Caki2 (cell line): Measurements from ENCODE around the gene EDDM13. TPM values are rescaled to one million over a fixed set of nuclear protein-coding genes. Genes with fewer than 3 reads are reported as not detected.
"Not testable (repeated sequence)": the region's sequence is repeated elsewhere in the genome, so short reads cannot be mapped to it uniquely, and the experiment has no call there.

Experiments
- DNase-seq: peaks from one replicate; pipeline ENCODE4 v3.0.0-alpha.2; 2015; ENCODE audit warnings: low read depth
- in situ Hi-C: cut with HindIII; loops from 2 replicates; pipeline ENCODE4 v1.10.0; 2016; ENCODE audit warnings: low sequenced_read_pairs, low pct_unique_long_range_greater_than_20kb, mixed read lengths
- total RNA-seq: library from RNA; depleted of rRNA; stranded (reverse); fragments of >200 nt; shearing (Covaris generic); gene quantifications from 2 replicates; pipeline ENCODE4 v1.2.3, GENCODE V29; 2014; ENCODE audit warnings: low replicate concordance

The EDDM13 gene
- total RNA-seq, 1 experiment from 2014 or later = not detected

GRCh38 chr19:56284746-56285145 is 12.2 kb downstream of the EDDM13 start:
- no peak for DNase-seq
- in situ Hi-C loops = no loop called here

GRCh38 chr19:56290104-56290503 is 17.6 kb downstream of the EDDM13 start:
- no peak for DNase-seq
- in situ Hi-C loops = no loop called here

- in situ Hi-C loops = no loop called here
- DNase-seq = no peak
These were observed 19.3 kb downstream of the EDDM13 start for GRCh38 chr19:56291867-56292266.

GRCh38 chr19:56294549-56294948 is 22.0 kb downstream of the EDDM13 start:
- DNase-seq = peak; percentile 26
- in situ Hi-C loops = no loop called here

- in situ Hi-C loops = no loop called here
- no peak for DNase-seq
These were observed 23.2 kb downstream of the EDDM13 start for GRCh38 chr19:56295531-56296455.

- in situ Hi-C loops = no loop called here
- DNase-seq = no peak
These were observed 24.5 kb downstream of the EDDM13 start for GRCh38 chr19:56297010-56297409.

GRCh38 chr19:56299688-56300087 is 27.1 kb downstream of the EDDM13 start:
- in situ Hi-C loops = no loop called here
- no peak for DNase-seq

- in situ Hi-C loops = no loop called here
- DNase-seq = no peak
These were observed 28.6 kb downstream of the EDDM13 start for GRCh38 chr19:56301155-56301554.

- in situ Hi-C loops = no loop called here
- no peak for DNase-seq
These were observed 29.5 kb downstream of the EDDM13 start for GRCh38 chr19:56301886-56302620.

- in situ Hi-C loops = no loop called here
These were observed 31.7 kb downstream of the EDDM13 start for GRCh38 chr19:56304243-56304642.

GRCh38 chr19:56306016-56306415 is 33.5 kb downstream of the EDDM13 start:
- no peak for DNase-seq
- in situ Hi-C loops = no loop called here

More at GRCh38 chr19:56304243-56304642, 31.7 kb downstream of the EDDM13 start:
- no peak for DNase-seq

GRCh38 chr19:56307062-56307461 is 34.5 kb downstream of the EDDM13 start:
- in situ Hi-C loops, DNase-seq: not testable (repeated sequence)

- DNase-seq = no peak
- in situ Hi-C loops = no loop called here
These were observed 36.2 kb downstream of the EDDM13 start for GRCh38 chr19:56308792-56309191.

- in situ Hi-C loops = no loop called here
- DNase-seq = peak; percentile 6
These were observed 37.1 kb downstream of the EDDM13 start for GRCh38 chr19:56309511-56310185.

GRCh38 chr19:56310462-56310861 is 37.9 kb downstream of the EDDM13 start:
- in situ Hi-C loops = no loop called here
- DNase-seq = no peak

GRCh38 chr19:56312342-56312741 is 39.8 kb downstream of the EDDM13 start:
- no peak for DNase-seq
- in situ Hi-C loops = no loop called here

GRCh38 chr19:56312787-56313657 is 40.5 kb downstream of the EDDM13 start:
- in situ Hi-C loops = no loop called here
- DNase-seq = no peak

- DNase-seq = no peak
- in situ Hi-C loops = no loop called here
These were observed 41.5 kb downstream of the EDDM13 start for GRCh38 chr19:56314018-56314380.
